Measurements from ENCODE around the gene ATXN3L. TPM values are rescaled to one million over a fixed set of nuclear protein-coding genes. Genes with fewer than 3 reads are reported as not detected.
"Not testable (repeated sequence)": the region's sequence is repeated elsewhere in the genome, so short reads cannot be mapped to it uniquely, and the experiment has no call there.

Gene ATXN3L
- total RNA-seq, 2 donors from 2014 or later = not detected

GRCh38 chrX:13338996-13339515 is 19.2 kb upstream of the ATXN3L start:
- Mint-ChIP-seq H3K27ac (no peak overlapping the region), H3K9me3 (no peaks in the 10 kb centered on the region), H3K4me1 (no peaks in the 10 kb centered on the region), H3K4me3 (no peak overlapping the region), H3K36me3 (ENCODE audit: low read depth) (no peaks in the 10 kb centered on the region), H3K27me3 (no peaks in the 10 kb centered on the region)
- ATAC-seq (replicated peaks) = no peak

GRCh38 chrX:13334491-13334890 is 14.6 kb upstream of the ATXN3L start:
- Mint-ChIP-seq H3K4me3 (no peak overlapping the region), H3K9me3 (no peaks in the 10 kb centered on the region), H3K27ac (no peak overlapping the region), H3K36me3 (ENCODE audit: low read depth) (no peaks in the 10 kb centered on the region), H3K4me1 (no peaks in the 10 kb centered on the region), H3K27me3 (no peaks in the 10 kb centered on the region)
- ATAC-seq (replicated peaks) = no peak

- no peak for ATAC-seq (replicated peaks)
- Mint-ChIP-seq H3K4me3 (no peak overlapping the region), H3K9me3 (no peaks in the 10 kb centered on the region), H3K27me3 (no peaks in the 10 kb centered on the region), H3K4me1 (no peaks in the 10 kb centered on the region), H3K27ac (no peak overlapping the region), H3K36me3 (ENCODE audit: low read depth) (no peaks in the 10 kb centered on the region)
Observed at GRCh38 chrX:13330446-13330845, 10.6 kb upstream of the ATXN3L start.

- H3K27me3 Mint-ChIP-seq = no peaks in the 10 kb centered on the region
- H3K36me3 Mint-ChIP-seq (ENCODE audit: low read depth) = no peaks in the 10 kb centered on the region
- H3K9me3 Mint-ChIP-seq = no peaks in the 10 kb centered on the region
- no peak for ATAC-seq (replicated peaks)
- no peak overlapping the region for H3K4me3 Mint-ChIP-seq
- no peaks in the 10 kb centered on the region for H3K4me1 Mint-ChIP-seq
- no peak overlapping the region for H3K27ac Mint-ChIP-seq
Observed at GRCh38 chrX:13327666-13328065, 7.8 kb upstream of the ATXN3L start.

- Mint-ChIP-seq H3K9me3 (no peaks in the 10 kb centered on the region), H3K27me3 (no peaks in the 10 kb centered on the region), H3K27ac (no peak overlapping the region)
Observed at GRCh38 chrX:13323241-13323640, 3.4 kb upstream of the ATXN3L start.

GRCh38 chrX:13317366-13317765 is 2.5 kb downstream of the ATXN3L start:
- Mint-ChIP-seq H3K27me3 (no peaks in the 10 kb centered on the region), H3K9me3 (no peaks in the 10 kb centered on the region), H3K36me3 (ENCODE audit: low read depth) (no peaks in the 10 kb centered on the region), H3K4me3 (no peak overlapping the region), H3K4me1 (no peaks in the 10 kb centered on the region), H3K27ac (no peak overlapping the region)
- ATAC-seq (replicated peaks) = no peak

More at GRCh38 chrX:13323241-13323640, 3.4 kb upstream of the ATXN3L start:
- ATAC-seq (replicated peaks) = no peak
- Mint-ChIP-seq H3K4me1 (no peaks in the 10 kb centered on the region), H3K4me3 (no peak overlapping the region), H3K36me3 (ENCODE audit: low read depth) (no peaks in the 10 kb centered on the region)

- no peaks in the 10 kb centered on the region for H3K9me3 Mint-ChIP-seq
- H3K36me3 Mint-ChIP-seq (ENCODE audit: low read depth) = no peaks in the 10 kb centered on the region
- H3K27ac Mint-ChIP-seq = no peak overlapping the region
- no peaks in the 10 kb centered on the region for H3K4me1 Mint-ChIP-seq
- ATAC-seq (replicated peaks) = no peak
- H3K27me3 Mint-ChIP-seq = no peaks in the 10 kb centered on the region
- no peak overlapping the region for H3K4me3 Mint-ChIP-seq
Observed at GRCh38 chrX:13311560-13311959, 8.3 kb downstream of the ATXN3L start.

- Mint-ChIP-seq H3K27me3 (no peaks in the 10 kb centered on the region), H3K9me3 (no peaks in the 10 kb centered on the region), H3K27ac (no peak overlapping the region), H3K4me1 (no peaks in the 10 kb centered on the region), H3K4me3 (no peak overlapping the region), H3K36me3 (ENCODE audit: low read depth) (no peaks in the 10 kb centered on the region)
- ATAC-seq (replicated peaks) = no peak
Observed at GRCh38 chrX:13309631-13310030, 10.2 kb downstream of the ATXN3L start.

GRCh38 chrX:13307041-13307440 is 12.8 kb downstream of the ATXN3L start:
- Mint-ChIP-seq H3K36me3 (ENCODE audit: low read depth) (no peaks in the 10 kb centered on the region), H3K4me1 (peaks cover 3% of the 10 kb centered on the region), H3K9me3 (no peaks in the 10 kb centered on the region), H3K4me3 (no peak overlapping the region), H3K27me3 (no peaks in the 10 kb centered on the region), H3K27ac (no peak overlapping the region)
- ATAC-seq (replicated peaks) = no peak

GRCh38 chrX:13305108-13305507 is 14.7 kb downstream of the ATXN3L start:
- Mint-ChIP-seq H3K27me3 (no peaks in the 10 kb centered on the region), H3K36me3 (ENCODE audit: low read depth) (no peaks in the 10 kb centered on the region), H3K27ac (no peak overlapping the region), H3K4me1 (peaks cover 4% of the 10 kb centered on the region), H3K4me3 (no peak overlapping the region), H3K9me3 (no peaks in the 10 kb centered on the region)
- ATAC-seq (replicated peaks) = no peak

GRCh38 chrX:13304052-13304451 is 15.8 kb downstream of the ATXN3L start:
- ATAC-seq (replicated peaks) = no peak
- no peak overlapping the region for H3K27ac Mint-ChIP-seq
- H3K36me3 Mint-ChIP-seq (ENCODE audit: low read depth) = no peaks in the 10 kb centered on the region
- H3K27me3 Mint-ChIP-seq = no peaks in the 10 kb centered on the region
- H3K4me3 Mint-ChIP-seq = no peak overlapping the region
- peaks cover 4% of the 10 kb centered on the region for H3K4me1 Mint-ChIP-seq
- H3K9me3 Mint-ChIP-seq = no peaks in the 10 kb centered on the region

- H3K36me3 Mint-ChIP-seq (ENCODE audit: low read depth); H3K4me3 Mint-ChIP-seq; H3K4me1 Mint-ChIP-seq; ATAC-seq (replicated peaks); H3K27ac Mint-ChIP-seq; H3K27me3 Mint-ChIP-seq; H3K9me3 Mint-ChIP-seq: not testable (repeated sequence)
Observed at GRCh38 chrX:13303248-13303647, 16.6 kb downstream of the ATXN3L start.

GRCh38 chrX:13298836-13299235 is 21.0 kb downstream of the ATXN3L start:
- H3K4me3 Mint-ChIP-seq = no peak overlapping the region
- ATAC-seq (replicated peaks) = no peak
- no peak overlapping the region for H3K27ac Mint-ChIP-seq
- no peaks in the 10 kb centered on the region for H3K36me3 Mint-ChIP-seq (ENCODE audit: low read depth)
- H3K27me3 Mint-ChIP-seq = no peaks in the 10 kb centered on the region
- H3K4me1 Mint-ChIP-seq = peaks cover 4% of the 10 kb centered on the region
- no peaks in the 10 kb centered on the region for H3K9me3 Mint-ChIP-seq

- no peaks in the 10 kb centered on the region for H3K4me1 Mint-ChIP-seq
- H3K27me3 Mint-ChIP-seq = no peaks in the 10 kb centered on the region
- no peaks in the 10 kb centered on the region for H3K9me3 Mint-ChIP-seq
- no peak for ATAC-seq (replicated peaks)
- H3K4me3 Mint-ChIP-seq = no peak overlapping the region
- no peak overlapping the region for H3K27ac Mint-ChIP-seq
- no peaks in the 10 kb centered on the region for H3K36me3 Mint-ChIP-seq (ENCODE audit: low read depth)
Observed at GRCh38 chrX:13295841-13296240, 24.0 kb downstream of the ATXN3L start.

GRCh38 chrX:13293700-13294099 is 26.2 kb downstream of the ATXN3L start:
- Mint-ChIP-seq H3K4me1 (no peaks in the 10 kb centered on the region), H3K9me3 (no peaks in the 10 kb centered on the region), H3K4me3 (no peak overlapping the region), H3K36me3 (ENCODE audit: low read depth) (no peaks in the 10 kb centered on the region), H3K27me3 (no peaks in the 10 kb centered on the region), H3K27ac (no peak overlapping the region)
- ATAC-seq (replicated peaks) = no peak
